ENCODE measurements around the gene CCL2. TPM values are rescaled to one million over a fixed set of nuclear protein-coding genes. Genes with fewer than 3 reads are reported as not detected.

The CCL2 gene
- total and polyA plus RNA-seq, 2 donors (not counting 1 experiment from before 2014, with no cell fraction given): 4.4 TPM; not detected in 1

- ChIA-PET CTCF (interaction anchor here (1.0 kb wide), 1 partner anchor 112 kb away, joined by 3 read pairs; no protein-coding TSS in a partner anchor), POLR2A (no interaction called here)
- Histone ChIP-seq H3K79me2 (ENCODE audit: control insufficient read depth, insufficient read depth, low read length) (no peaks in the 10 kb centered on the region), H3K27me3 (replicated peaks in 1 of 4; ENCODE audit: control extremely low read depth in 1 of 4, control insufficient read depth in 3 of 4, insufficient read depth in 4 of 4, low read length in 3 of 4) (peaks cover 0 to 8% (median 5%) of the 10 kb centered on the region in 4 experiments), H3K4me2 (replicated peaks; ENCODE audit: low read depth, low read length, poor library complexity, severe bottlenecking) (no peak overlapping the region), H3K4me3 (ENCODE audit: control extremely low read depth in 1 of 5, extremely low read depth in 1 of 5, insufficient read depth in 1 of 5, low read depth in 2 of 5, low read length in 4 of 5) (no peak overlapping the region), H2AFZ (ENCODE audit: insufficient read depth, low read depth, low read length, poor library complexity, severe bottlenecking) (no peak overlapping the region), H3K36me3 (replicated peaks in 1 of 2; ENCODE audit: control extremely low read depth in 1 of 2, control insufficient read depth in 1 of 2, extremely low read depth in 1 of 2, insufficient read depth in 2 of 2, low read length in 1 of 2) (no peaks in the 10 kb centered on the region), H3K9ac (ENCODE audit: low read length) (no peak overlapping the region), H4K20me1 (ENCODE audit: control insufficient read depth, insufficient read depth, low read length, poor library complexity, severe bottlenecking) (no peaks in the 10 kb centered on the region), H3K27ac (ENCODE audit: low read length in 2 of 2) (no peak overlapping the region), H3K9me3 (ENCODE audit: control extremely low read depth in 1 of 3, control insufficient read depth in 2 of 3, insufficient read depth in 1 of 3, low read length in 2 of 3) (no peaks in the 10 kb centered on the region), H3K4me1 (ENCODE audit: control insufficient read depth in 2 of 2, insufficient read depth in 2 of 2, low read length in 2 of 2) (peaks cover 16 to 17% of the 10 kb centered on the region in 2 donors)
- H3K4me1 Mint-ChIP-seq: peaks cover 12% of the 10 kb centered on the region
- peaks cover 25% of the 10 kb centered on the region for H3K27me3 Mint-ChIP-seq
- intact Hi-C loops (cut with micrococcal nuclease): no loop called here
- no peak overlapping the region for H3K4me3 Mint-ChIP-seq
- no peak for ATAC-seq (ENCODE audit: low read depth)
- 93% methylated on average over 1 of the region's 1 CpG for WGBS (ENCODE audit: insufficient coverage)
- no peak for DNase-seq
- no peak for TF ChIP-seq CTCF (IDR thresholded peaks at IDR 0.05)
- no peak for TF ChIP-seq EZH2 (IDR thresholded peaks at IDR 0.05; ENCODE audit: borderline replicate concordance, insufficient read depth, low read depth, low read length, poor library complexity, severe bottlenecking)
- H3K27ac Mint-ChIP-seq: no peak overlapping the region
- no peaks in the 10 kb centered on the region for H3K9me3 Mint-ChIP-seq (ENCODE audit: insufficient read depth)
Observed at GRCh38 chr17:34249478-34249877, 5.6 kb upstream of the CCL2 start.

DNA sequence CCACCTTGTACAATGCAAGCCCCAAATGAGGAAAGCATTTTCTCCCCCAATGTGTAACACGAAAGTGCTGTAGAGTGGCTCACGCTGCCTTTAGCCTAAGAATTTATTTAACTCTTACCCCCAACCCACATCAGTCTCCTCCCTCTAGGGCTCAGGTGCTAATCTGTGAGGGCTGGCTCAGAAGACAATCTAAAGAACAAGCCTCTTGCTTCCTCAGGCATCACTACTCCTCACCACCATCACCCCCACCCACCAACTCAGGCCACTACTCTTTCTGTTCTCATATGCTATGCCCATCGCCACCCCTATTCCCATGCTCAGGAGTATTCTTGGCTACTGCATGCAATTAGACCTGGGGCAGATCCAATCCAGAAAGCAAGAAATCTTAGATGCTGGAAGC, 3.9 kb upstream of the CCL2 start:
- ChIA-PET CTCF (no interaction called here), POLR2A (no interaction called here)
- no peaks in the 10 kb centered on the region for H3K36me3 ChIP-seq (replicated peaks in 1 of 2; ENCODE audit: control extremely low read depth in 1 of 2, control insufficient read depth in 1 of 2, extremely low read depth in 1 of 2, insufficient read depth in 2 of 2, low read length in 1 of 2)
- H2AFZ ChIP-seq (ENCODE audit: insufficient read depth, low read depth, low read length, poor library complexity, severe bottlenecking): no peak overlapping the region
- Mint-ChIP-seq H3K27ac (no peak overlapping the region), H3K4me1 (peaks cover 12% of the 10 kb centered on the region), H3K4me3 (no peak overlapping the region), H3K27me3 (peaks cover 35% of the 10 kb centered on the region), H3K9me3 (ENCODE audit: insufficient read depth) (no peaks in the 10 kb centered on the region)
- H3K9me3 ChIP-seq (ENCODE audit: control extremely low read depth in 1 of 3, control insufficient read depth in 2 of 3, insufficient read depth in 1 of 3, low read length in 2 of 3): no peaks in the 10 kb centered on the region
- no peaks in the 10 kb centered on the region for H4K20me1 ChIP-seq (ENCODE audit: control insufficient read depth, insufficient read depth, low read length, poor library complexity, severe bottlenecking)
- intact Hi-C loops (cut with micrococcal nuclease): no loop called here
- no peak for TF ChIP-seq EZH2 (IDR thresholded peaks at IDR 0.05; ENCODE audit: borderline replicate concordance, insufficient read depth, low read depth, low read length, poor library complexity, severe bottlenecking)
- no peak for TF ChIP-seq CTCF (IDR thresholded peaks at IDR 0.05)
- H3K4me1 ChIP-seq (ENCODE audit: control insufficient read depth in 2 of 2, insufficient read depth in 2 of 2, low read length in 2 of 2): peaks cover 15 to 19% of the 10 kb centered on the region in 2 donors
- DNase-seq: no peak
- H3K27ac ChIP-seq (ENCODE audit: low read length in 2 of 2): no peak overlapping the region
- no peak overlapping the region for H3K9ac ChIP-seq (ENCODE audit: low read length)
- ATAC-seq (ENCODE audit: low read depth): no peak
- no peak overlapping the region for H3K4me2 ChIP-seq (replicated peaks; ENCODE audit: low read depth, low read length, poor library complexity, severe bottlenecking)
- H3K4me3 ChIP-seq (ENCODE audit: control extremely low read depth in 1 of 5, extremely low read depth in 1 of 5, insufficient read depth in 1 of 5, low read depth in 2 of 5, low read length in 4 of 5): no peak overlapping the region
- H3K27me3 ChIP-seq (replicated peaks in 1 of 4; ENCODE audit: control extremely low read depth in 1 of 4, control insufficient read depth in 3 of 4, insufficient read depth in 4 of 4, low read length in 3 of 4): peaks cover 0 to 19% (median 9%) of the 10 kb centered on the region in 4 experiments
- WGBS (ENCODE audit: insufficient coverage): 100% methylated on average over 2 of the region's 3 CpGs
- no peaks in the 10 kb centered on the region for H3K79me2 ChIP-seq (ENCODE audit: control insufficient read depth, insufficient read depth, low read length)

All from B cell (primary cell).